T-helper 22 cell (primary cell): Measurements from ENCODE around the gene ZRANB1.

Source experiments
- DNase-seq: peaks from one replicate; pipeline ENCODE4 v3.0.0-alpha.2; 2020; ENCODE audit warnings: low read depth

Gene ZRANB1

DNA sequence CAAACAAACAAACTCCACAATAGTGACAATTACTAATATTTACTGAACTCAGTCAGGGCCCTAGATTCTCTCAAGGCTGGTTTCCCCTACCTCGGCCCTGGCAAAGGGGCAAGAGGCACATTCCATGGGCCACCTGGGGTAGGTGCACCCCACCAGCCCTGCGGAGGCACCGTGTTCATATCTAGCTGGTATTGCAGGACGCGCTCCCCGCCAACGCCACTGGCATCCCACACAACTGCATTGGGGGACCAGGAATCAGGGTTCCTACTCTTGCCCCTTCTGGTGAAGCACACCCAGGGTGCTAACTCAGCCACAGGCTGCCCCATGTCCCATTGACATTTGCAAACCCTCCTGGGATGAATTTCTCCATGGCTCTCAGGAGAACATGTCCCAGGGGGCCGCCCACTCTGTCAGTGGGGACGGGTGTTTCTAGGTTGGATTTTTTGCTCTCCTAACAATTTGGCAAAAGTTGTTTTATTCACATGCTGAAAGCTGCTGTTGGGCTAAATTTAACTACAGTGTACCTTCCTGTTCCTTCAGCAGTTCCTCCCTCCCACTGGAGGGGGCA is 76.7 kb downstream of the ZRANB1 start:
- DNase-seq, result no peak

DNA sequence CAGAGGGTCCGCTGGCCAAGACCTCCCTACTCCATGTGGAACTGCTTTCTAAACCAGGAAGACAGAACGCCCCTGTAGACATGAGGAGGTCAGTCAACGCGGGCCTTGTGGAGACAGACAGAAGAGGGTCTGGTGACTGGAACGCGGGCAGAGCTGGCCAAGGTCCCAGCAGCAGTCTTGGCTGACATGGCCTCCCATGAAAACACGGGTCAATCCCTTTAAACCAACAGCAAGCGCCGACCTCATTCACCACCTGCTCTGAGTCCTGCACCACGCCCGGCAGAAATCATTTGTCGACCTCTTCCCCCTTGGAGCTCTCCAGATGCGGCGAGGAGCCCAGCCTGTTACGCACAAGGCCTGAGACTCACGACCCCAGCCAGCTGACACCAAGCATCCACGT is 78.5 kb downstream of the ZRANB1 start:
- no peak for DNase-seq

DNA sequence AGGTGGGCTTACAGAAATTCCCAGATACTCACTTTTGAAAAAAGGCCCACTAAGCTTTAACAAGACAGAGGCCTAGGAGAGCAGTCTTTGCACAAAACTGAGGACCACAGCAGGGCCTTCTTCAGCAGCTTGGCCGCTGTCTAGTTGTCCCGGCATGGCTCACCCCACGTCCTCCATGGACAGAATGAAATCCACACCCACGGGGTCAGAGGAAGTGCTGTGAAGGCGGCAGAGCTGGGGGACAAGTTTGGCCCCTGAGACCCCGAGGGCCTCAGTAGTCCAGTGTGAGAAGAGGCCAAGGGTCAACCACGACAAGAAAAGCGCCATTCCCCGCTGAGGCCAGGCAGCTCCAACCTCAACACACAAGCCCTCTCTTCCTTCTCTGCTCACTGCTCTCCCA is 78.9 kb downstream of the ZRANB1 start:
- DNase-seq, result no peak

DNA sequence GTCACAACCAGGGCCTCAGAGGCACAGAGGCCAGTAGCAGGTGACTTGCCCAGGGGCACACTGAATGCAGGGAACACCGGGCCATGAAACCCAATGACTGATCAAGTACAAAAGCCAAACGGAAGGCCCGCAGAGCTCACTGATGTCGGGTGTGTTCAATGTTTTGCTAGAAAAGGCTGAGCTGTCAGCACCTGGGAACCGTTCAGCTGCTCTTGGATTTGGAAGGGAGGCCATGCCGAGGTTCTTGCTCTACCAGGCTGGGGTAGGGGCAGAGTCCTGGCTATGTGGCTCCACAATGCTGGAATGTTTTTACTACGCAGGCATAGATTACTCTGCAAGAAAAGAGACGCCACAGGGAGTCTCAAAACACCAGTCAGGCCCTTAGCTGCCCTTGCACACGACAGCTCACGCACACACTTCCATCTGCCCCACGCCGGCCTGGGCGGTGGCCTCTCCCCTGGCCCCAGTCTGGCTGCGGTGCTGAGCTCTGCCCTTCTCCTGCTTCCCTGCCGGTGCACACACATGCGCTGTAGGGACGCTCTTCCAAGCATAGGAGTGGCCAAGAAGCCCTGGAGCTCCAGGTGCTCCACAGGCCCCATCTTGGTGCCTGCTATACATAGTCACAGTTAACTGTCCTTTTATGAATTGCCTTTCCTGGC is 79.9 kb downstream of the ZRANB1 start:
- DNase-seq, result no peak

DNA sequence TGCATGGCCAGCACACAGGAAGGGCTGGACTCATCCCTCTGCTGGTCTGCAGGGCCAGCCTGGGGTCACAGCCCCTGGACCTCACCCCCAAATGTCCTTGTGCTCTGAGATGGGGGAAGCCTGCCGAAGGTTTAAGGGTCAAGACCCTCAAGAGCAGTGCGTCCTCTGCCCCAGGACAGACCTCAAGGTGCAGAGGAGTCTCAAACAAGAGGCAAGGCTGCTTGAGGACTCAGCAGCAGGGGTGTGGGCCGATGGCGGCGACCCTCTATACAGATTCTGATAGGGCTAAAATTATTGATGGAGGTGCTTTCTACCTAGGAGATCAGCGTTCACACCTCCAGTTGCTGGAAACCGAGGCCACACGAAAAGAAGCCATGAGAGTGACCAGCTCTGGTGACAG is 80.7 kb downstream of the ZRANB1 start:
- DNase-seq, result no peak

DNA sequence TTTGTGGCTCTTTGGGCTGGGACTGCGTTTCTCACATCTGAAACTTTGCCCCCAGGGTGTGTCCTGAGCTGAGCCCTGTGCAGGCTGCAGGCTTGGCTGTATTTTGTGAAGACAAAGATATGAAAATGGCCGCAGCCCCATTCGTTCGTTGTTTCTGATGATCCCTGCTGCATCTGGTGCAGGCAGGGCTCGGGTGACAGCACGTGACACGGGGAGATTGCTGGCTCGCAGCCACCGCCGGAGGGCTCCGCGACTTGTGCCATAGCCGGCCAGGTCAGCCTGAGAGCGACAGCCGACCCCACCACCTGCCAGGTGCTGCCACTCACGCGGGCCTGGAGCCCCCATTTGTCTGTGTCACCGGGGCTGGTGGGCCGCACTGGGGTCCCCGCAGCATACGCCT is 81.3 kb downstream of the ZRANB1 start:
- no peak for DNase-seq

DNA sequence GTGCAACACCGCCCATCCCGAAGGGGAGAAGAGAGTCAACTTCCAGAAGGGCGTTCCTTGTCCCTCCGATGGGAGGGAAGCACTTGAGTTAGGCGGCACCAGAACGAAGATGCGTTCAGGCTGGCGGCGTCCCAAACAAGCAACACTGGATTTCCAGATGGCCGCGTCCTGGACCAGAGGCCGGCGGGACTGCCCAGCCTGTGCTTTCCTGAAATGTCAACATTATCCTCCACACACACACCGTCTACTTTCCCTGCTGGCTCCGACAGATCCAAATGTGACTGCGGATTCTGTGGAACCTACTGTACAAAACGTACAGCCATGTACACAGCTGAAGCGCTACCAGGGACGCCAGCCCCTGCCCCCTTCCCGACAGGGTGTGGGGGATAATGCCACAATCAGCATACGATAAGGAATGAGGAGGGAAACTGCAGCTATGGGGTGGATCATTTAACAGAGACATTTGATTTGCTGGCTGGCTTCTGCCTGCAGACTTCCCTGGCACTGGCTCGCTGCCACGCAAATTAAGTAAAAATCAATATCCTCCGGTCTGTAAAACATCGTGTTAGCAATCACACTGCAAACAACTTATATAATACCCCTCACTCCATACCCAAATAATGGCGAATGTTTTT is 82.1 kb downstream of the ZRANB1 start:
- no peak for DNase-seq

DNA sequence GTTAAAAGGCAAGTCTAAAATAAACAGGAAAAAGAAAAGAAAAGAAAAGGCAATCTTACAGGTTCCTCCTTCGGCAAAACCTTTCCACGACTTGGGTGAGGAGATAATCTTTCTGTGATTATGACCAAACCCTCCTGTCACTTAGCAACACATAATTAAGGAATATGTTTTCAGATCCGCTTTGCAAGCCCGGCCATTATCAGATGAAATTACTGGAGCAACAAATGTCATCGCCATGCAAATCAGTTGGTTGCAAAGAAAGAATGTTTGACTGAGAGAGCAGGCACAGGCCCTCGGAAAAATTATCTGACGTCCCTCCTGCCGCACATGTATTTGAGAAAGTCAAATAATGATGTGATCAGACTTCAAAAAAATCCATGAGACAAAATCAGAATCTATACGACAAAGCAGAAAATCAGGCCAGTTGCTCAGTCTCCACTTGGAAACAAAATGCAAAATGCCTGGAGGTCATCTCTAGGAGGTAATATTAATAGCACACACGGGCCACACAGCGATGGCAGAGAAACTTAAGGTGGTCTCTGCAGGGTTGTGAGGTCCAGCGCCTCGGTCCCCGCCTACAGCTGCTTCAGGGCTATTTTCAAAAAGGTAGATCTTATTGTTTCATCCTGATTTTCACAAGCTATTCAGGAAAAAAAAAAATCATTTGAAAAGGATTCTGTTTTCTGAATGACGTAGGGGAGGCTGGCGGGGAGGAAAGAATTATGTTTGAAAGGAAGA is 82.7 kb downstream of the ZRANB1 start:
- no peak for DNase-seq

DNA sequence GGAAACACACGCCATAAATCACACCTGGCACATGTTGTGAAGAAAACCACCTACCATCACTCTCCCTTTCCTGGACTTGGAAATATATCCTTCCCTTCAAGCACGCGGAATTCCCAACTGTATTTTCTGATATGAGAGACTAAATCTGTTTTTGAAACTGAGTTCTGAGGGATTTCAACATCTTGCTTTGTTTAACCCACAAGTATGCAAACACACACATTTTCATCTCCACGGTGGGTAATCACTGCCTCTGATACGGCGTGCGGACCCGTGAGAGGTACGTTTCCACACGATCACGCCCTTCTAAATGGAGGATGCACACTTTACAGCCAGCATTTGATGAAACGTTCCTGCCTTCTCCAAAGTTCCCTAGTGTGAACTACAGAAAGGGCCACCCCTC is 83.4 kb downstream of the ZRANB1 start:
- DNase-seq, result no peak

DNA sequence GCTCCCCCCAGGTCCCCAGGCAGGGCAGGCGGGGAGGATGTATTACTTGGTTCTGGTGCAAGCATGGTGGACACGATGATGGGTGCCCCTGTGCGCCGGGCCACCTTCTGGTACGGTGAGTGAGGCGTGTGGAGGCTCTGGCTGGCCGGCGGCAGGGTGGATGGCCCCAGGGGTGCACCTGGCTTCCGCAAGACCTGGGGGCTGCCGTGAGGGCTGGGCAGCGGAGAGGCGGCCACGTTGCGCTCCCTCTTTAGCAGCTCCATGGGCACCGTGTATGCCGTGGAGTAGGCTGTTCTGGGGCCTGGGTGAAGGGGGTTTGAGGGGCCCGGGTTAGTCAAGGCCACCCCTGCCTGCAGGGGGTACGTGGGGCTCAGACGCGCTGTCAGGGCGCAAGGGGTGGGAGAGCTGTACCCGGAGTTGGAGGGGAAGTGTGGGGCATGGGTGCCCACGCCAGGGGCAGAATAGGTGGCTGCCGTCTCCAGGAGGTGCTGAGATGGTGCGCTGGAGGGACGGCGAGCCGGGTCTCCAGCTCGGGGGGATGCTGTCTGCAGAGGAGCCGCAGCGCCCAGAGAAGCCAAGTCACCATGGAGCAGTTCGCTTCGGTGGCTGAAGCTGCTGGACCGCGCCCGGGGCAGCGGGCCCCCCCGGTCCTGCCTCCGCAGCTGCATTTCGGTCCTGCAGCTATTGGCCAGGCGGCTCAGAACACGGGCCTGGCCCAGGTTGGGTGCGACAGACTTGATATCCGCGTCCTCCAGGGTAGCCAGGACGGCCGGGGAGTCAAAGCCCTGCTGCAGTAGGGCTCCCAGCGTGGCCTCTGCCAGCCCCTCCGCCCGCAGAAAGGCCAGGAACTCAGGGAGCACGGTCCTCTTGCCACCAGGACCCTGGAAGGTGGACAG is 84.4 kb downstream of the ZRANB1 start:
- DNase-seq, result no peak

DNA sequence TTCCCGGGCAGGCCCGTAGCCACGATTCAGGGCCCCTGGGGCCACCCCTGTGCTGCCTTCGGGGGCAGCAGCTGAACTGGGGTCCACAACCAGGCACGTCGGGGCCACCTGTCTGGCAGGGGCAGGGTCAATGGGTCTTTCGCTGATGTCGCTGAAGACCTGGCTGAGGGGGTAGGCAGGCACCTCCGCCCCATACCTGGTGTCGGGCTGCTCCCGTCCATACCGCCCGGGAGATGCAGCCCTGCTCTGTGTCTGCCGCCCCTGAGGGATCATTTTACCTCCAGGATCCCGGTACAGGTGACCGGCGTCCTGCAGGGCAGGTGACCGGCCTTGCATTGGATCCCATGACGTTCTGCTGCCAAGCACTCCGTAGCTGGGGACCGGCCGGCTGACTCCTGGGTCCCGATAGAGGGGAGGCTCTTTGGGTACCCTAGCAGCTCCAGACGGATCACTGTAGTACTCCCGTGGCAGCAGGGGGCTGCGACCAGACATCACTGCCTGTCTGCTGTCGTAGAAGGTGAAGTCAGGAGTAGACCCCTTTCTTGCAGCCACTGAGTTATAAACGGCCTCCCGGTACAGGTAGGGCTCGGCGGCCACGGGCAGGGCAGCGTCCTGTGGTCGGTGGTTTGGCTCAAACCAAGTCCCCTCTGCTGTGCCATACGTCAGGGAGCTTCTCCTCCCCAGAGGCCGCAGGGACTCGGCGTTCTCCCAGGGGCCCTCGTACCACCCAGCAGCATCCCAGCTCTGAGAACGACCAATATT is 85.2 kb downstream of the ZRANB1 start:
- no peak for DNase-seq

DNA sequence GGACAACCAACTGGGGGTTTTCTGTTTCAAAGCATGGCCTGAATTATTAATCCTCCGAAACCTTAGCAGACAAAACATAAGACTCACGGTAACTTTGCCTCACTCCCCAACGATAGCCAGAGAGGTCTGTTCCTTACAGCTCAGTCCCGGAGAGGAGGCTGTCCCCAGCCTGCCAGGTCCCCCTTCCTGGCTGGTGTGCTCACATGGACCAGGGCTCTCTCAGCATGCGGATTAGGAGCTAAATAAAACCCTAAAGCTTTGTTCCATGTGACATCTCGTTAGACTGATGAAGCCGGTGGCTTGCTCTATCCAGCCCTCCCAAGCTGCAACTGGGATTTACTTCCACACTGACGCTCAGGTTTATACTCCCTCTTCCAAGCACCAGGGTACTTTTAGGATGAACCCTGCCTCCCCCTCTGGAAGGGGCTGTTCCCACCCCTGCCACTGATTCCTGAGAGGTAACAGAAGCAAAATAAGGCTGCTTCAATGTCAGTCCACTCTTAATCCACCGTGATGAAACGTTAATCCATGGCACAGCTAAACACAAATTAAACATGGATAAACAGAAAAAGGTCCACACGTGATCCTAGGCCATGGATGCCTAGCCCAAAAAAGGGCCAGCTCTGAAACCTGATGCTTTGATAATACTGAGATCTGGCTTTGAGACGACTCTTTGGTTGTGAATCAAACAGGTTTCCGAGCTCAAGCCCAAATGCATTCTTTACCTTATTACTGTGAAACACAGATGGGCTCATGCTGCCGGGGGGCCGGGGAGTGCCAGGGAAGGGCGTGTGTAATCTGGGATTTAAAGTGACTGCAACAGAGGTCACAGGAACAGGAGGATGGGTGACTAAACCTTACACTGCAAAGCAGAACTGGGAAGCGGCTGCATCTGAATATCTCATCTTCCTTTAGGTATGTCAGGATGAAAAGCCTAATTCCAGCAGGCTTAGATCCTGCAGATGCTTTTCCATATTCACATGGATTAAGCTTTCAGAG is 86.2 kb downstream of the ZRANB1 start:
- DNase-seq, result no peak

DNA sequence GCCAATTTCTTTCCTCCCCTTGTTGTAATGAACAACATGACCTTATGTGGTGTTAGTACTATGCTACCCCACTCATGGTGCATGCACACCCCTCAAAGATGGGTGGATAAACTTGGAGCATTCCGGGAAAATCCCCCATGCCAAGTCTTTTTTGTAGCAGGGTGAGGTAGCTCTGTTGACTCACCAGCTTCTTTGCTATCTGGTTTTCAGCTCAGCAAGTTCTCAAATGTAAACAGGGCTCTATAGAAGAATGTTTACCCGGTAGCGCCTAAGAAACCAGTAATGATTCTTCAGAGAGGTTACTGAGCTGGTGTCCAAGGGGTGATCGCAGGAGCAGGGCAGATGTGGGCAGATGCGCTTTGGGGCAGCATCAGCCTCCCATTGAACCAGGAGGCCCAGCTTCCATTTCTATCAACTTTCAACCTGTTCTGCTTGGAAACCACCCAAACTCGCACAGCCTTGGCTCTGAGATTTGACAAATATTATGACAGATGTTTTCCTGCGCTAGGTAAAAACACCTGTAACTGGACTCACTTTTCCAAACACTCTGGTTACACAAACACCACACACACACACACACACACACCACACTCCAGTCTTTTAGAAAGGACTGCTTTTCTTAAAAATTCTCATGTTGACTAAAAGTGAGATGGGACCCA is 87.8 kb downstream of the ZRANB1 start:
- no peak for DNase-seq

DNA sequence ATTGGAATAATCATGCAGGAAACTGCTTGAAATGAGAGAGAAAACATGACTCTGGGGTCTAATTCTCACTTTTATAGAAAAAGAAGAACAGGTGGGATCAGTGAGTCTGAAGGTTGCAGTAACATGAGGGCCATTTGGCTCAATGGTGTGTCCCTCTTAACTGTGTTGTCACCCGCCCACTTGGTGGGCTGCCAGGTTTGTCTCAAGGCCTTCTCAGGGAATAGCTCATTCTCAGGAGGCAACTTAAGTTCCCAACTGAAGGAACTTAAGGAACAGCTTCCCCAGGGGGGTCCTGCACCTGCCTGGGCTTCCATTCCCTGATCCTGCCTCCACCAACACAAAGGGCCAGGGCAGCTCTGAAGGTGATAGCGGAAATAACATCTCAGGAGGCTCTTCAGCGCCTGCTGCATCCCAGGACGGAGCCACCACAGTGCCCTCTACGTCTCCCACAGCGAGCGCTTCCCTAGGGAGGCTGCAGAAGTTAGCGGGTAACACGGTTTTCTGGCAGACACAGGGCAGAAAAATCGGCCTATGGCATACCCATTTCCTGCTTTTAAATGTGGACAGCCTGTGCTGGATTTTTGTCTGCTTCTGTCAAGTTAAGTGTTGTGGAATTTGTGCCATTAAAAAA is 88.8 kb downstream of the ZRANB1 start:
- no peak for DNase-seq

DNA sequence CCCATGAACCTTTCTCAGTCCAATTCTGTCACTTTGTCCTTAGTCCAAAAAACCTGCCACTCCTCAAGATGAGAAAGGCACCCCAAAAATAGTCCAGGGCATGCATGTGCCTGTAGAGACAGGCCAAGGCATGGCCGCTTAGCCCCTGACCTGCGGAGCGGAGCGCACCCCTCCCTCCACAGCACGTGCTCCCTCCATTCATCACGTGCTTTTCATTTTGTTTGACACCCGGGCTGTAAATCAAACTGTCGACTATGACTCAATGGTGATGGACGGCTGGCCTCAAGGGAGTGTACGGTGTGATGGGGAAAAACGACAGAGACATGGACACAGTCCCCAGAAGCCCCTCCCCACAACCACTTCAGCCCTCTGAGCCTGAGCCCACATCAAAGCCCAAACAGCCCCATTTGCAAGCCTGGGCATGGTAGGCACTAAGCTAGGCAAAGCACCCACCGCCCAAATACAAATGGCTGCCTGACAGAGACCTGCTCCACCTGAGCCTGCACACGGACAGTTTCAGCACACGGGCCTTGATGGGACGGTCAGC is 90.6 kb downstream of the ZRANB1 start:
- DNase-seq, result no peak

DNA sequence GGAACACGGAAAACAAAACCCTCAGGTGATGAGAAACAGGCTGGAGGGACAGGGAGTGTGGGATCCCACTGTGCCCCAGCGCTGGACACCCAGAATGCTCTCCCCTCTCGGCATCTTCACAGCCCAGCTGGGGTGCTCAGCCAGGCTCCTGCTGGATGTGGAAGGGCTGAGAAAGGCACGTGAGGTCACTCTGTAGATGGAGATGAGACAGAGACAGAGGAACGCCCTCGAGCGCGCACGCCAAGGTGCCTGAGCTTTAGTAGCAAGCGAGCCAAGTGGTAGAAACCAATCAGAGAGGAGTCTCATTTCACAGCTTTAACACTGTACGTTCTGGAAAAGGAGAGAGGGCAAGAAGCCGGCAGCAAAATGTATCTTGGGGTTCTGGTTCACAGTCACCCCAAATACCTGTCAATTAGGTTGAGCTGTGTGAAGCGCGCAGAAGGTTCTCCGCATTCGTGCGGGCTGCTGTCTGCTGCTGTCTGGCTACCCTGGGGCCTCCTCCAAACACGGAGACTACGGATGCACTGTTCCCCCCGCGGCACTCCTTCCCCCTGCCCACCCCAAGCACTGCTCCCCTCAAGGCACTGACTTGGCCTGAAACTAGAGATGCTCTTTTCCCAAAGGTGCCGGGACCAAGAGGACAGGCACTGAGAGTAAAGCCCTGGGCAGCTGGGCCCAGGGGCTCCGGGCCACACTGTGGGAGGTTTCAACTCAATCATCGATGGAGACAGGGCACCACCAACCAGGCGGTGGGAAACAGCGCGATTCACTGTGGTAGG is 91.4 kb downstream of the ZRANB1 start:
- no peak for DNase-seq

DNA sequence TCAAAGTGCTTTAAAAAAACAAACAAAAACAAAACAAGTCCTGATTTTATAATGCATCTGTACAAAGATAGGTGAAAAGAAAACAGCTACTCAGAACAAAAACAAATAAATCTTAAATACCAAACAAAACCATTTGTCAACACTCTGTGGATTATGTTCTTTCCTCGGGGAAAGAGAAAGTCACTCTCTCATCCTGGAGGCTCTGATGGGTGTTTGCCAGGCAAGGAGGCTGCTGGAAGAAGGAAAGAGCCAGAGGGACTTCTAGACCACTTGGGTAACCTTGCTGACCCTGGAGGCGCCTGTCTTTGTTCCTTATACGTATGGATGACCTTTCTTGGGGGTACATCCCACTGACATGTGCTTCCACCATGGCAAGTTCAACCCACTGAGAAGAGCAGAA is 92.8 kb downstream of the ZRANB1 start:
- DNase-seq, result no peak

DNA sequence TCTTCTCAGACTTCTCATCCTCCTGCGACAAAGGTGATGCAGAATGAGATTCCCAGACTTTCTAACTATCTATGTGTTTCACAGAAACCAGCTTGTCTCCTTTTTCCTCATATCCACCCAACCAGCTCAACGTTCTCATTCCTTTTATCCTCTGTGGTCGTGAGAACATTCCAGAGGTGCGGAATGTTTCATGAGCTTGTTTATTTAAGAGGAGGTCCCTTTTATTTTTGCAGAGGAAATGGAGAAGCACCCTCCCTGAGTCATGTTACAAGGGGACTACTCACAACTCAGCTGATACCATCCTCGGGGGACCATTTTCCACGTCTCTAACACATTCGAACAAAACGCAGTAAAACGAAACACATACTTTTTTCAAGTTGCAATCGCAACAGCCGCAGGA is 93.2 kb downstream of the ZRANB1 start:
- no peak for DNase-seq
